Neural cell (in vitro differentiated cells): ENCODE measurements around the gene MGAT4A.

Experiments
- EP300 ChIP-seq: fragments of 450-650 bp; conservative IDR thresholded peaks from 2 replicates; pipeline ENCODE4 v1.6.1; 2014; ENCODE audit warnings: antibody characterized with exemption, mild to moderate bottlenecking, moderate library complexity; ENCODE audit not compliant: poor library complexity, severe bottlenecking
- POLR2AphosphoS5 ChIP-seq: IDR thresholded peaks from 2 replicates; pipeline ENCODE4 v1.6.1; 2012

DNA sequence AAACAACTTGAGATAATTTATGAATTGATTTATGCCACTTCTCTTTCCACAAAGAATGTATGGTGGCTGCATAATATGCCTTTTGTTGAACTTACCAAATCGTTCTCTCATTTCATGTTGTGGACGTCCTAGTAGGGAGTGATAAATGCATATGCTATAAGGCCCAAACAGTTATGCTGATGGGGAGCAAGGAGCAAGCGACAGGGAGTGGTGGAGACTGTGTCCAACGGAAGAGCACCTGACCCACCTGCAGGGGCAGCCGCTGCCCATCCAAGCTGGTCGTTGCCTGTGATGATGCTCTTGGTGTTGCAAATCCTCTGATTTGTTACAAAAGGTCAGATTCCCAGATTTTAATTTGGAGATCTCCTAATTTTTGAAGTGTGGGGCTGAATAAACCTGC lies 31.0 kb upstream of the MGAT4A start:
- TF ChIP-seq EP300 (no peak), POLR2AphosphoS5 (no peak)
